Panc1 (cell line): Measurements from ENCODE around the gene ERP29. TPM values are rescaled to one million over a fixed set of nuclear protein-coding genes. Genes with fewer than 3 reads are reported as not detected.

Experiments used
- ATAC-seq: fragments of 200-7000 bp; cut with Tn5 transposase; 2 replicates; pipeline ENCODE4 v1.9.1; 2020; ENCODE audit warnings: mild to moderate bottlenecking, moderate library complexity
- BruUV-seq: library from RNA; stranded (reverse); fragments of 400-500 nt; replicated peaks from 2 replicates; lab custom pipeline; 2021; lab: Mats Ljungman, UMichigan
- CTCF ChIA-PET: fragments of 300-600 bp; sonication (Branson Sonifier 250); formaldehyde crosslinking; loops from one replicate; lab custom pipeline; 2022; ENCODE audit warnings: antibody characterized with exemption; lab: Charles Lee
- POLR2A ChIA-PET: fragments of 300-600 bp; sonication (Branson Sonifier 250); formaldehyde crosslinking; loops from one replicate; lab custom pipeline; 2022; ENCODE audit warnings: antibody characterized with exemption; lab: Charles Lee
- DNase-seq: peaks from one replicate; pipeline ENCODE4 v3.0.0-alpha.2; 2010; ENCODE audit warnings: low read depth, low spot score
- H3K27ac ChIP-seq: 2 replicates; pipeline ENCODE4 v1.5.1; 2011; ENCODE audit warnings: mild to moderate bottlenecking, low read length, inconsistent platforms
- H3K27me3 ChIP-seq: fragments of 200-500 bp; sonication (Bioruptor generic); 2 replicates; pipeline ENCODE4 v1.6.0; 2014; ENCODE audit warnings: low read length, inconsistent platforms; ENCODE audit not compliant: control insufficient read depth, insufficient read depth
- H3K36me3 ChIP-seq: fragments of 200-500 bp; sonication (Bioruptor generic); 2 replicates; pipeline ENCODE4 v1.5.1; 2014; ENCODE audit warnings: inconsistent platforms, mild to moderate bottlenecking, low read length, moderate library complexity; ENCODE audit not compliant: control insufficient read depth, insufficient read depth
- H3K4me1 ChIP-seq: 2 replicates; pipeline ENCODE4 v1.5.1; 2011; ENCODE audit warnings: inconsistent platforms, mild to moderate bottlenecking, low read length, moderate library complexity; ENCODE audit not compliant: control insufficient read depth, insufficient read depth
- H3K4me3 ChIP-seq, 2 experiments: 2 replicates each; pipeline ENCODE4 v1.5.1; 2011 to 2012; ENCODE audit warnings: low read depth in 2 of 2, low read length in 2 of 2, mild to moderate bottlenecking in 2 of 2, inconsistent platforms in 1 of 2, moderate library complexity in 1 of 2
- H3K9me3 ChIP-seq: fragments of 200-500 bp; sonication (Bioruptor generic); 2 replicates; pipeline ENCODE4 v1.5.1; 2014; ENCODE audit warnings: low read depth, mild to moderate bottlenecking, inconsistent platforms, low read length, moderate library complexity; ENCODE audit not compliant: control insufficient read depth, insufficient read depth
- POLR2AphosphoS5 ChIP-seq: IDR thresholded peaks from 2 replicates; pipeline ENCODE4 v1.6.1; 2012; ENCODE audit warnings: mild to moderate bottlenecking, low read depth, low read length, moderate library complexity
- SIN3A ChIP-seq: IDR thresholded peaks from 2 replicates; pipeline ENCODE4 v1.6.1; 2012; ENCODE audit warnings: low read depth, mild to moderate bottlenecking, low read length, moderate library complexity, borderline replicate concordance; ENCODE audit not compliant: insufficient read depth
- TCF7L2 ChIP-seq: IDR thresholded peaks from 2 replicates; pipeline ENCODE4 v1.6.1; 2011; ENCODE audit warnings: mild to moderate bottlenecking, low read depth, low read length, inconsistent platforms
- in situ Hi-C: cut with HindIII; loops from 2 replicates; pipeline ENCODE4 v1.10.0; 2016; ENCODE audit warnings: low sequenced_read_pairs, low pct_unique_long_range_greater_than_20kb
- intact Hi-C: fragments of 100-400 bp; cut with micrococcal nuclease; formaldehyde crosslinking; loops from one replicate; pipeline ENCODE4 v1.10.0; 2022; ENCODE audit not compliant: unreplicated experiment
- total RNA-seq: library from RNA; stranded (reverse); gene quantifications from one replicate; pipeline ENCODE4 v1.2.1, GENCODE V29; 2021; ENCODE audit not compliant: unreplicated experiment
- TF ChIP-seq, protein P1 (sequence below): fragments of 450-650 bp; IDR thresholded peaks from 2 replicates; pipeline ENCODE4 v1.5.1; 2017; ENCODE audit warnings: mild to moderate bottlenecking
- TF ChIP-seq, protein P2 (sequence below), 2 experiments: IDR thresholded peaks; 2 replicates each; pipeline ENCODE4 v1.6.1; 2011 to 2012; ENCODE audit warnings: low read depth in 2 of 2, control low read depth in 1 of 2, low read length in 1 of 2, mild to moderate bottlenecking in 1 of 2, moderate library complexity in 1 of 2; ENCODE audit not compliant: insufficient read depth in 1 of 2

ERP29 gene
- total RNA-seq, 1 experiment from 2014 or later: 69.7 TPM

DNA sequence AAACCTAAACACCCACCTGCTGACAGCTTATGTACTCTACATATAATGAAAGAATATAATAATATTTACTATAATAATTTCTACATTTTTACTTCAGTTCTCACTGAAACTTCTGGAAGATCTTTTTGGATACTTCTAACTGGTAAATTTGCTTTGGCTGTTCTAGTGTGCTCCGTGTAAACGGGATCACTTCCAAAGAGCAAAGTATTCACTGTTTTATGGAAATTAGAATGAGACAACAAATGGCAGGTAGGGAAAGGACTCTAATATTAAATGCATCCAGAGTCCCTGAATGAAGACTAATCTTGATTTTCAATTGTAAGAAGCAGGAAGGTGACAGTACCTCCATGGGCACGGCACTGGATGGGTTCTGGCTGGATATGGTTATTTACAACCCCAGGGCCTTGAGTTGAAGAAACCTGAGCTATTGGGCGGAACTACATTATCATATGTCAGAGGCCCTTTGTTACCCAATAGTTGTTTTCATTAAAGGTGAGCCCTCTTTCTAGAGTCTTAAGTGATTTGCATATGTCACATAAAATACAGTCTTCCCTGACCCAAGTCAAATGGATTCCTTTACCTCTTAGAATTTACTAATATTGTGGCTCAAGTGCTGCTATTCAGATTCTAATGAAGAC, 10.7 kb downstream of the ERP29 start:
- in situ Hi-C loops (no loop called here), intact Hi-C loops (no loop called here)
- POLR2A ChIA-PET: no interaction called here
- Histone ChIP-seq H3K4me1 (peaks cover 4% of the 10 kb centered on the region; the same call in 1 of the 2 replicates), H3K9me3 (no peaks in the 10 kb centered on the region), H3K27ac (no peak overlapping the region), H3K27me3 (no peaks in the 10 kb centered on the region), H3K36me3 (peaks cover 19% of the 10 kb centered on the region), H3K4me3 (no peak overlapping the region)
- ATAC-seq (no peak), DNase-seq (no peak)
- TF ChIP-seq, protein P1, sequence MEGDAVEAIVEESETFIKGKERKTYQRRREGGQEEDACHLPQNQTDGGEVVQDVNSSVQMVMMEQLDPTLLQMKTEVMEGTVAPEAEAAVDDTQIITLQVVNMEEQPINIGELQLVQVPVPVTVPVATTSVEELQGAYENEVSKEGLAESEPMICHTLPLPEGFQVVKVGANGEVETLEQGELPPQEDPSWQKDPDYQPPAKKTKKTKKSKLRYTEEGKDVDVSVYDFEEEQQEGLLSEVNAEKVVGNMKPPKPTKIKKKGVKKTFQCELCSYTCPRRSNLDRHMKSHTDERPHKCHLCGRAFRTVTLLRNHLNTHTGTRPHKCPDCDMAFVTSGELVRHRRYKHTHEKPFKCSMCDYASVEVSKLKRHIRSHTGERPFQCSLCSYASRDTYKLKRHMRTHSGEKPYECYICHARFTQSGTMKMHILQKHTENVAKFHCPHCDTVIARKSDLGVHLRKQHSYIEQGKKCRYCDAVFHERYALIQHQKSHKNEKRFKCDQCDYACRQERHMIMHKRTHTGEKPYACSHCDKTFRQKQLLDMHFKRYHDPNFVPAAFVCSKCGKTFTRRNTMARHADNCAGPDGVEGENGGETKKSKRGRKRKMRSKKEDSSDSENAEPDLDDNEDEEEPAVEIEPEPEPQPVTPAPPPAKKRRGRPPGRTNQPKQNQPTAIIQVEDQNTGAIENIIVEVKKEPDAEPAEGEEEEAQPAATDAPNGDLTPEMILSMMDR: no peak
- TF ChIP-seq POLR2AphosphoS5 (no peak), TCF7L2 (no peak), SIN3A (no peak)
- TF ChIP-seq, protein P2, sequence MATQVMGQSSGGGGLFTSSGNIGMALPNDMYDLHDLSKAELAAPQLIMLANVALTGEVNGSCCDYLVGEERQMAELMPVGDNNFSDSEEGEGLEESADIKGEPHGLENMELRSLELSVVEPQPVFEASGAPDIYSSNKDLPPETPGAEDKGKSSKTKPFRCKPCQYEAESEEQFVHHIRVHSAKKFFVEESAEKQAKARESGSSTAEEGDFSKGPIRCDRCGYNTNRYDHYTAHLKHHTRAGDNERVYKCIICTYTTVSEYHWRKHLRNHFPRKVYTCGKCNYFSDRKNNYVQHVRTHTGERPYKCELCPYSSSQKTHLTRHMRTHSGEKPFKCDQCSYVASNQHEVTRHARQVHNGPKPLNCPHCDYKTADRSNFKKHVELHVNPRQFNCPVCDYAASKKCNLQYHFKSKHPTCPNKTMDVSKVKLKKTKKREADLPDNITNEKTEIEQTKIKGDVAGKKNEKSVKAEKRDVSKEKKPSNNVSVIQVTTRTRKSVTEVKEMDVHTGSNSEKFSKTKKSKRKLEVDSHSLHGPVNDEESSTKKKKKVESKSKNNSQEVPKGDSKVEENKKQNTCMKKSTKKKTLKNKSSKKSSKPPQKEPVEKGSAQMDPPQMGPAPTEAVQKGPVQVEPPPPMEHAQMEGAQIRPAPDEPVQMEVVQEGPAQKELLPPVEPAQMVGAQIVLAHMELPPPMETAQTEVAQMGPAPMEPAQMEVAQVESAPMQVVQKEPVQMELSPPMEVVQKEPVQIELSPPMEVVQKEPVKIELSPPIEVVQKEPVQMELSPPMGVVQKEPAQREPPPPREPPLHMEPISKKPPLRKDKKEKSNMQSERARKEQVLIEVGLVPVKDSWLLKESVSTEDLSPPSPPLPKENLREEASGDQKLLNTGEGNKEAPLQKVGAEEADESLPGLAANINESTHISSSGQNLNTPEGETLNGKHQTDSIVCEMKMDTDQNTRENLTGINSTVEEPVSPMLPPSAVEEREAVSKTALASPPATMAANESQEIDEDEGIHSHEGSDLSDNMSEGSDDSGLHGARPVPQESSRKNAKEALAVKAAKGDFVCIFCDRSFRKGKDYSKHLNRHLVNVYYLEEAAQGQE (IDR thresholded peaks at IDR 0.05; ENCODE audit: insufficient read depth in 1 of 2, low read depth in 2 of 2, low read length in 1 of 2): no peak
- CTCF ChIA-PET: interaction anchor here (0.6 kb wide), 1 partner anchor 50 kb away, joined by 3 read pairs; no protein-coding TSS in a partner anchor
- no TSS peak for BruUV-seq

- POLR2A ChIA-PET: no interaction called here
- ATAC-seq (no peak), DNase-seq (no peak)
- Histone ChIP-seq H3K4me1 (no peaks in the 10 kb centered on the region), H3K9me3 (no peaks in the 10 kb centered on the region), H3K4me3 (no peak overlapping the region), H3K27ac (no peak overlapping the region), H3K36me3 (peaks cover 29% of the 10 kb centered on the region), H3K27me3 (no peaks in the 10 kb centered on the region)
- TF ChIP-seq, protein P1: no peak
- no peak for TF ChIP-seq SIN3A
- no peak for TF ChIP-seq TCF7L2
- TF ChIP-seq, protein P2 (IDR thresholded peaks at IDR 0.05; ENCODE audit: insufficient read depth in 1 of 2, low read depth in 2 of 2, low read length in 1 of 2): no peak
- 0 out of 2 replicates have a peak, but pooled peaks have one; percentile 31 for TF ChIP-seq POLR2AphosphoS5
- BruUV-seq: no TSS peak
- CTCF ChIA-PET: no interaction called here
- intact Hi-C loops: no loop called here
- in situ Hi-C loops: no loop called here
These were observed 12.7 kb downstream of the ERP29 start for GRCh38 chr12:112025808-112026375.
